Trophoblast cell (in vitro differentiated cells and primary cell): ENCODE results near the gene FBN3.

Source experiments
- DNase-seq, 2 donors: peaks; one replicate each; pipeline ENCODE4 v3.0.0-alpha.2; 2016
- H2AFZ ChIP-seq: 2 replicates; pipeline ENCODE4 v1.6.1; 2013; ENCODE audit warnings: low read length, moderate library complexity, mild to moderate bottlenecking; ENCODE audit not compliant: insufficient read depth, poor library complexity
- H2AK5ac ChIP-seq: 2 replicates; pipeline ENCODE4 v1.6.1; 2013; ENCODE audit warnings: mild to moderate bottlenecking, low read length
- H2BK120ac ChIP-seq: 2 replicates; pipeline ENCODE4 v1.6.1; 2013; ENCODE audit warnings: low read length, mild to moderate bottlenecking, moderate library complexity; ENCODE audit not compliant: insufficient read depth, poor library complexity
- H2BK12ac ChIP-seq: 2 replicates; pipeline ENCODE4 v1.6.1; 2013; ENCODE audit warnings: mild to moderate bottlenecking, low read length, moderate library complexity
- H2BK5ac ChIP-seq: 2 replicates; pipeline ENCODE4 v1.6.1; 2013; ENCODE audit warnings: low read length, low read depth, moderate library complexity, mild to moderate bottlenecking; ENCODE audit not compliant: poor library complexity
- H3K14ac ChIP-seq: 2 replicates; pipeline ENCODE4 v1.6.1; 2013; ENCODE audit warnings: mild to moderate bottlenecking, low read length
- H3K18ac ChIP-seq: 2 replicates; pipeline ENCODE4 v1.6.1; 2013; ENCODE audit warnings: mild to moderate bottlenecking, low read length
- H3K23ac ChIP-seq: 2 replicates; pipeline ENCODE4 v1.6.1; 2013; ENCODE audit warnings: low read length
- H3K27ac ChIP-seq: 2 replicates; pipeline ENCODE4 v1.5.1; 2013; ENCODE audit warnings: low read depth, mild to moderate bottlenecking, inconsistent platforms, low read length, moderate library complexity
- H3K27me3 ChIP-seq: 2 replicates; pipeline ENCODE4 v1.6.1; 2013; ENCODE audit warnings: inconsistent platforms, mild to moderate bottlenecking, low read length, moderate library complexity; ENCODE audit not compliant: insufficient read depth
- H3K36me3 ChIP-seq, 2 experiments: 1 replicate in 1 of 2; 2 replicates in 1 of 2; pipeline ENCODE4 v1.6.1; 2013; ENCODE audit warnings: low read length in 2 of 2, mild to moderate bottlenecking in 2 of 2, moderate library complexity in 1 of 2; ENCODE audit not compliant: insufficient read depth in 2 of 2, control insufficient read depth in 1 of 2
- H3K4ac ChIP-seq: 2 replicates; pipeline ENCODE4 v1.6.1; 2013; ENCODE audit warnings: low read depth, mild to moderate bottlenecking, low read length, moderate library complexity
- H3K4me1 ChIP-seq, 2 experiments: 1 replicate in 1 of 2; 2 replicates in 1 of 2; pipeline ENCODE4 v1.6.1; 2013; ENCODE audit warnings: low read length in 2 of 2, mild to moderate bottlenecking in 2 of 2, moderate library complexity in 1 of 2; ENCODE audit not compliant: insufficient read depth in 2 of 2, control insufficient read depth in 1 of 2
- H3K4me2 ChIP-seq: 2 replicates; pipeline ENCODE4 v1.6.1; 2013; ENCODE audit warnings: inconsistent platforms, mild to moderate bottlenecking, low read length, moderate library complexity
- H3K4me3 ChIP-seq: 2 replicates; pipeline ENCODE4 v1.5.1; 2013; ENCODE audit warnings: mild to moderate bottlenecking, low read depth, low read length, inconsistent platforms
- H3K79me1 ChIP-seq: one replicate; pipeline ENCODE4 v1.6.1; 2013; ENCODE audit warnings: low read length
- H3K79me2 ChIP-seq: 2 replicates; pipeline ENCODE4 v1.6.1; 2013; ENCODE audit warnings: low read length, mild to moderate bottlenecking; ENCODE audit not compliant: control insufficient read depth, insufficient read depth, poor library complexity
- H3K9ac ChIP-seq: 2 replicates; pipeline ENCODE4 v1.6.1; 2013; ENCODE audit warnings: mild to moderate bottlenecking, low read length
- H3K9me3 ChIP-seq: 2 replicates; pipeline ENCODE4 v1.6.1; 2013; ENCODE audit warnings: low read depth, mild to moderate bottlenecking, control low read depth, inconsistent platforms, low read length; ENCODE audit not compliant: insufficient read depth
- H4K12ac ChIP-seq: 2 replicates; pipeline ENCODE4 v1.6.1; 2013; ENCODE audit warnings: low read depth, mild to moderate bottlenecking, low read length, moderate library complexity
- H4K8ac ChIP-seq: 2 replicates; pipeline ENCODE4 v1.6.1; 2013; ENCODE audit warnings: low read depth, mild to moderate bottlenecking, low read length, moderate library complexity
- H4K91ac ChIP-seq: one replicate; pipeline ENCODE4 v1.6.1; 2013; ENCODE audit warnings: low read depth, mild to moderate bottlenecking, low read length, moderate library complexity
- WGBS: extraction: QIAGEN DNeasy Blood & Tissue Kit; methylation state at CpG from one replicate; pipeline ENCODE4 v1.1.7; 2013; ENCODE audit warnings: missing lambda C conversion rate; ENCODE audit not compliant: insufficient read length, insufficient coverage; ENCODE audit errors: extremely low coverage; 5-methylcytosine and 5-hydroxymethylcytosine counted together

The FBN3 gene

GRCh38 chr19:8069096-8069973 lies 80.1 kb downstream of the FBN3 start:
- peak in 1 of 2 donors; percentile 44 for DNase-seq
- WGBS = no CpG with 5 or more reads among the region's 13 CpGs

GRCh38 chr19:8065875-8066261 lies 83.5 kb downstream of the FBN3 start:
- WGBS = no CpG with 5 or more reads among the region's 20 CpGs
- H3K4me2 ChIP-seq = no peak overlapping the region
- H3K36me3 ChIP-seq = no peaks in the 10 kb centered on the region

More at GRCh38 chr19:8069096-8069973, 80.1 kb downstream of the FBN3 start:
- H3K27me3 ChIP-seq = no peaks in the 10 kb centered on the region
- H4K8ac ChIP-seq = no peak overlapping the region
- H2BK5ac ChIP-seq = no peak overlapping the region
- no peak overlapping the region for H2BK120ac ChIP-seq
- no peak overlapping the region for H3K23ac ChIP-seq
- H3K9me3 ChIP-seq = peaks cover 8% of the 10 kb centered on the region
- no peak overlapping the region for H3K18ac ChIP-seq
- H2AFZ ChIP-seq = no peak overlapping the region
- no peaks in the 10 kb centered on the region for H3K79me1 ChIP-seq
- no peak overlapping the region for H3K27ac ChIP-seq
- H3K9ac ChIP-seq = no peak overlapping the region
- no peaks in the 10 kb centered on the region for H3K79me2 ChIP-seq
- H3K4ac ChIP-seq = no peak overlapping the region
- no peak overlapping the region for H2AK5ac ChIP-seq
- no peak overlapping the region for H4K91ac ChIP-seq
- H3K4me3 ChIP-seq = no peak overlapping the region
- H3K14ac ChIP-seq = no peak overlapping the region
- H2BK12ac ChIP-seq = no peak overlapping the region
- no peak overlapping the region for H3K4me2 ChIP-seq
- H4K12ac ChIP-seq = no peak overlapping the region
- H3K4me1 ChIP-seq = peaks cover 0 to 3% of the 10 kb centered on the region in 2 experiments
- peaks cover 5 to 8% of the 10 kb centered on the region in 2 experiments for H3K36me3 ChIP-seq

DNA sequence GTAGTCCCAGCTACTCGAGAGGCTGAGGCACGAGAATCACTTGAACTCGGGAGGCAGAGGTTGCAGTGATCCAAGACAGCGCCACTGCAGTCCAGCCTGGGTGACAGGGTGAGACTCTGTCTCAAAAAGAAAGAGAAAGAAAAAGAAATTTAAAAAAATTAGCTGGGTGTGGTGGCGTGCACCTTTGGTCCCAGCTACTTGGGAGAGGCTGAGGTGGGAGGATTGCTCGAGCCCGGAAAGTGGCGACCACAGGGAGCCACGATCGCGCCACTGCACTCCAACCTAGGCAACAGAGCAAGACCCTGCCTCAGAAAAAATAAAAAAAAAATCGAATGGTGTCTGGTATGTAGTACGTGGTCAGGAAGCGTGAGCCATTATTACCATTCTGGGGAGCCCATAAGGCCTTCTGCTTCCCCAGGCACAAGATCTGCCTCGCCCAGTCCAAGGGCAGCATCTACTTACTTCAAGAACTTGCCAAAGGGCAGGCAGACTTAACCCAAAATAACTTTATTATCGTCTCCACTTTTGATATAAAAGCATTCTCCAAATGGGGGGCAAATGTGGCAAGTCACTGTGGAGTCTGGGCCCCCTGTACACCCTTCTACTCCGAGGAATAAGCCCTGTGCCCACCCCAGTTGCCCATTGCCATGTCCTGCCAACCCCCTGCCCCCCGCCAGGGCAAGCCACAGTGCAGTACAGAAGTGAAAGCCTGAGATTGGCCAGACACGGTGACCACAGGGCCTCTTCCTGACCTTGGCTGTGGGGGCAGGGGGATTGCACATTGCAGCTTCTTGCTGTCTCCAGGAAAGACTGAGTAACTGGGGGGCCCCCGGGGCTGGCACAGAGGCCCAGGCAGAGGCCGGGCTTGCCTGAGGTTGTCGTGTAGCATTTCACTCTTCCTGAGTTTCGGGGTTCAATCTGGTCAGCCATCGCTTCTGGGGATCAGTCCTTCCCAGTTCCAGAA lies 84.2 kb downstream of the FBN3 start:
- H3K23ac ChIP-seq = no peak overlapping the region
- no peak overlapping the region for H3K4me2 ChIP-seq
- no peak overlapping the region for H2AK5ac ChIP-seq
- no peak for DNase-seq
- H3K18ac ChIP-seq = no peak overlapping the region
- no peak overlapping the region for H3K9ac ChIP-seq
- no peak overlapping the region for H2BK5ac ChIP-seq
- no peak overlapping the region for H3K27ac ChIP-seq
- H3K27me3 ChIP-seq = no peaks in the 10 kb centered on the region
- peaks cover 0 to 3% of the 10 kb centered on the region in 2 experiments for H3K4me1 ChIP-seq
- H3K14ac ChIP-seq = no peak overlapping the region
- H3K4ac ChIP-seq = no peak overlapping the region
- no peak overlapping the region for H4K91ac ChIP-seq
- H3K36me3 ChIP-seq = no peaks in the 10 kb centered on the region
- no peak overlapping the region for H2BK12ac ChIP-seq
- H2AFZ ChIP-seq = no peak overlapping the region
- peaks cover 3% of the 10 kb centered on the region for H3K9me3 ChIP-seq
- no peak overlapping the region for H3K4me3 ChIP-seq
- H4K12ac ChIP-seq = no peak overlapping the region
- no peak overlapping the region for H4K8ac ChIP-seq
- no peaks in the 10 kb centered on the region for H3K79me1 ChIP-seq
- WGBS = no CpG with 5 or more reads among the region's 24 CpGs
- H3K79me2 ChIP-seq = no peaks in the 10 kb centered on the region
- H2BK120ac ChIP-seq = no peak overlapping the region

More at GRCh38 chr19:8065875-8066261, 83.5 kb downstream of the FBN3 start:
- Histone ChIP-seq H3K18ac (no peak overlapping the region), H2BK5ac (no peak overlapping the region), H3K9ac (no peak overlapping the region), H3K4me1 (peaks cover 0 to 3% of the 10 kb centered on the region in 2 experiments), H2BK12ac (no peak overlapping the region), H4K8ac (no peak overlapping the region), H3K79me2 (no peaks in the 10 kb centered on the region), H3K4me3 (no peak overlapping the region), H3K79me1 (no peaks in the 10 kb centered on the region), H3K14ac (no peak overlapping the region), H3K27ac (no peak overlapping the region), H4K12ac (no peak overlapping the region), H3K9me3 (peaks cover 3% of the 10 kb centered on the region), H2AK5ac (no peak overlapping the region), H4K91ac (no peak overlapping the region), H3K23ac (no peak overlapping the region), H2BK120ac (no peak overlapping the region), H2AFZ (no peak overlapping the region), H3K27me3 (no peaks in the 10 kb centered on the region), H3K4ac (no peak overlapping the region)
- no peak for DNase-seq

- DNase-seq = no peak
- no peaks in the 10 kb centered on the region for H3K79me2 ChIP-seq
- no peak overlapping the region for H3K4me2 ChIP-seq
- H2BK12ac ChIP-seq = no peak overlapping the region
- no peak overlapping the region for H2BK5ac ChIP-seq
- H3K79me1 ChIP-seq = no peaks in the 10 kb centered on the region
- no peak overlapping the region for H3K14ac ChIP-seq
- H4K8ac ChIP-seq = no peak overlapping the region
- no peak overlapping the region for H2AK5ac ChIP-seq
- H3K9ac ChIP-seq = no peak overlapping the region
- no peak overlapping the region for H3K23ac ChIP-seq
- H3K9me3 ChIP-seq = no peaks in the 10 kb centered on the region
- H3K27me3 ChIP-seq = no peaks in the 10 kb centered on the region
- H3K4me3 ChIP-seq = no peak overlapping the region
- no peaks in the 10 kb centered on the region for H3K4me1 ChIP-seq
- no peak overlapping the region for H3K18ac ChIP-seq
- no peak overlapping the region for H4K12ac ChIP-seq
- H3K27ac ChIP-seq = no peak overlapping the region
- H2BK120ac ChIP-seq = no peak overlapping the region
- no peak overlapping the region for H3K4ac ChIP-seq
- no peak overlapping the region for H2AFZ ChIP-seq
- no CpG with 5 or more reads among the region's 7 CpGs for WGBS
- no peak overlapping the region for H4K91ac ChIP-seq
- no peaks in the 10 kb centered on the region for H3K36me3 ChIP-seq
These were observed 91.7 kb downstream of the FBN3 start for GRCh38 chr19:8057545-8058270.
